IMR-90 (cell line): Measurements from ENCODE around the gene JAGN1.
A peak's percentile ranks its signal among the peaks of the same experiment; 100 is the strongest.

Source experiments
- BHLHE40 ChIP-seq: fragments of 150-350 bp; IDR thresholded peaks from 2 replicates; pipeline ENCODE4 v1.6.1; 2016; ENCODE audit warnings: mild to moderate bottlenecking, low read depth, low read length
- CEBPB ChIP-seq: IDR thresholded peaks from 2 replicates; pipeline ENCODE4 v1.6.1; 2012; ENCODE audit warnings: low read depth, low read length, improper control_type of control experiment
- CHD1 ChIP-seq: IDR thresholded peaks from 2 replicates; pipeline ENCODE4 v1.6.1; 2012; ENCODE audit warnings: low read depth, low read length, improper control_type of control experiment
- MAFK ChIP-seq: IDR thresholded peaks from 2 replicates; pipeline ENCODE4 v1.6.1; 2012; ENCODE audit warnings: low read depth, low read length, improper control_type of control experiment
- NFE2L2 ChIP-seq: fragments of 150-350 bp; IDR thresholded peaks from 2 replicates; pipeline ENCODE4 v1.6.1; 2016; ENCODE audit warnings: low read depth, mild to moderate bottlenecking, low read length
- POLR2A ChIP-seq: IDR thresholded peaks from 2 replicates; pipeline ENCODE4 v1.6.1; 2012; ENCODE audit warnings: mild to moderate bottlenecking, low read depth, low read length
- RAD21 ChIP-seq: IDR thresholded peaks from 2 replicates; pipeline ENCODE4 v1.6.1; 2012; ENCODE audit warnings: low read length, improper control_type of control experiment
- RCOR1 ChIP-seq: IDR thresholded peaks from 2 replicates; pipeline ENCODE4 v1.6.1; 2012; ENCODE audit warnings: mild to moderate bottlenecking, low read length, improper control_type of control experiment; ENCODE audit not compliant: insufficient replicate concordance
- RFX5 ChIP-seq: IDR thresholded peaks from 2 replicates; pipeline ENCODE4 v1.8.0; 2012; ENCODE audit warnings: low read depth, mild to moderate bottlenecking, low read length, moderate library complexity
- SMC3 ChIP-seq: fragments of 150-350 bp; IDR thresholded peaks from 2 replicates; pipeline ENCODE4 v1.6.1; 2016; ENCODE audit warnings: low read depth, mild to moderate bottlenecking, antibody characterized with exemption, low read length, moderate library complexity
- TF ChIP-seq, protein P1 (sequence below): conservative IDR thresholded peaks from 2 replicates; pipeline ENCODE4 v1.5.1; 2012; ENCODE audit warnings: mild to moderate bottlenecking, low read depth, low read length, improper control_type of control experiment
- TF ChIP-seq, protein P2 (sequence below): fragments of 150-350 bp; IDR thresholded peaks from 2 replicates; pipeline ENCODE4 v1.6.1; 2017; ENCODE audit warnings: mild to moderate bottlenecking, antibody characterized with exemption, low read length, low read depth

DNA sequence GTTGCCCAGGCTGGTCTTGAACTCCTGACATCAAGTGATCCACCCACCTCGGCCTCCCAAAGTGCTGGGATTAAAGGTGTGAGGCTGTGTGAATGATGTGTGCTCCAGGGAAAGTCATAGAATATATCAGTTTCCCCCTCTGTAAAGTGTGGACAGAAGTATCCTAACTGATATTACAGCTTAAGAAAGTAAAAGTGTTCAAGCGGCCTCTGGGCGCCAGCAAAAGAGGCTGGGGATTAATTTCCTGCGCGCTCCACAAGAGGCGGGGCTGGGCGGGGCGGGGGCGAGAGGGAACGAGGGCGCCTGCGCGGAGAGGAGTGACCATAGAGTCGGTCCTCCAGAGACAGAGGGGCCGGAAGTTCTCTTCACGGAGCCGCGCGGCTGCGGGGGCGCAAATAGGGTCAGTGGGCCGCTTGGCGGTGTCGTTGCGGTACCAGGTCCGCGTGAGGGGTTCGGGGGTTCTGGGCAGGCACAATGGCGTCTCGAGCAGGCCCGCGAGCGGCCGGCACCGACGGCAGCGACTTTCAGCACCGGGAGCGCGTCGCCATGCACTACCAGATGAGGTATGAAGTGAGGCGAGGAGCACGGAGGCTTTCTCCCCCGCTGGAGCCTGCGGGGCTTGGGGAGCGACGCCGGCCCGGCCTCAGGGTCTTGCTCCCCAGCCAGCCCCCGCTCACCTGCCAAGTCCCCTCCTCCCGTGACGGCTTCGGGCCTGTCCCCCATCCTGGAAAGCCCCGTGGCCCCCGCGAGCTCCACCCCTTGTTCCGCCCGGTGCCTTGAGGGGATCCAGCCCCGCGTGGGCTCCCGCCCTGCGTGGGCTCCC is at the start of gene JAGN1:
- TF ChIP-seq, protein P1, sequence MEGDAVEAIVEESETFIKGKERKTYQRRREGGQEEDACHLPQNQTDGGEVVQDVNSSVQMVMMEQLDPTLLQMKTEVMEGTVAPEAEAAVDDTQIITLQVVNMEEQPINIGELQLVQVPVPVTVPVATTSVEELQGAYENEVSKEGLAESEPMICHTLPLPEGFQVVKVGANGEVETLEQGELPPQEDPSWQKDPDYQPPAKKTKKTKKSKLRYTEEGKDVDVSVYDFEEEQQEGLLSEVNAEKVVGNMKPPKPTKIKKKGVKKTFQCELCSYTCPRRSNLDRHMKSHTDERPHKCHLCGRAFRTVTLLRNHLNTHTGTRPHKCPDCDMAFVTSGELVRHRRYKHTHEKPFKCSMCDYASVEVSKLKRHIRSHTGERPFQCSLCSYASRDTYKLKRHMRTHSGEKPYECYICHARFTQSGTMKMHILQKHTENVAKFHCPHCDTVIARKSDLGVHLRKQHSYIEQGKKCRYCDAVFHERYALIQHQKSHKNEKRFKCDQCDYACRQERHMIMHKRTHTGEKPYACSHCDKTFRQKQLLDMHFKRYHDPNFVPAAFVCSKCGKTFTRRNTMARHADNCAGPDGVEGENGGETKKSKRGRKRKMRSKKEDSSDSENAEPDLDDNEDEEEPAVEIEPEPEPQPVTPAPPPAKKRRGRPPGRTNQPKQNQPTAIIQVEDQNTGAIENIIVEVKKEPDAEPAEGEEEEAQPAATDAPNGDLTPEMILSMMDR: no peak
- TF ChIP-seq RAD21 (no peak), BHLHE40 (no peak), RFX5 (no peak), MAFK (no peak), POLR2A (peak; percentile 85), CEBPB (no peak), SMC3 (no peak), CHD1 (no peak), NFE2L2 (no peak), RCOR1 (no peak)
- TF ChIP-seq, protein P2, sequence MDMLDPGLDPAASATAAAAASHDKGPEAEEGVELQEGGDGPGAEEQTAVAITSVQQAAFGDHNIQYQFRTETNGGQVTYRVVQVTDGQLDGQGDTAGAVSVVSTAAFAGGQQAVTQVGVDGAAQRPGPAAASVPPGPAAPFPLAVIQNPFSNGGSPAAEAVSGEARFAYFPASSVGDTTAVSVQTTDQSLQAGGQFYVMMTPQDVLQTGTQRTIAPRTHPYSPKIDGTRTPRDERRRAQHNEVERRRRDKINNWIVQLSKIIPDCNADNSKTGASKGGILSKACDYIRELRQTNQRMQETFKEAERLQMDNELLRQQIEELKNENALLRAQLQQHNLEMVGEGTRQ: no peak
